Hepatocyte (in vitro differentiated cells): Measurements from ENCODE around the gene ARID3A. TPM values are rescaled to one million over a fixed set of nuclear protein-coding genes. Genes with fewer than 3 reads are reported as not detected.

Source experiments
- DNase-seq: peaks from one replicate; pipeline ENCODE4 v3.0.0-alpha.2; 2016; ENCODE audit warnings: low spot score
- H2AFZ ChIP-seq: fragments of 200-600 bp; sonication (generic); 2 replicates; pipeline ENCODE4 v1.6.0; 2016; ENCODE audit warnings: antibody characterized with exemption, mild to moderate bottlenecking
- H3K27ac ChIP-seq: fragments of 200-600 bp; sonication (generic); 2 replicates; pipeline ENCODE4 v1.5.1; 2016; ENCODE audit warnings: mild to moderate bottlenecking
- H3K27me3 ChIP-seq: fragments of 200-600 bp; sonication (generic); 2 replicates; pipeline ENCODE4 v1.6.1; 2016
- H3K36me3 ChIP-seq: fragments of 200-600 bp; sonication (generic); replicated peaks from 2 replicates; pipeline ENCODE4 v1.5.1; 2016; ENCODE audit warnings: low read depth; ENCODE audit not compliant: insufficient read depth
- H3K4me1 ChIP-seq: fragments of 200-600 bp; sonication (generic); 2 replicates; pipeline ENCODE4 v1.5.1; 2016; ENCODE audit warnings: mild to moderate bottlenecking, moderate library complexity; ENCODE audit not compliant: insufficient read depth
- H3K4me2 ChIP-seq: fragments of 200-600 bp; sonication (generic); 2 replicates; pipeline ENCODE4 v1.6.0; 2016
- H3K4me3 ChIP-seq: fragments of 200-600 bp; sonication (generic); 2 replicates; pipeline ENCODE4 v1.5.1; 2016; ENCODE audit warnings: mild to moderate bottlenecking
- H3K79me2 ChIP-seq: fragments of 200-600 bp; sonication (generic); 2 replicates; pipeline ENCODE4 v1.6.0; 2017; ENCODE audit warnings: mild to moderate bottlenecking
- H3K9me2 ChIP-seq: fragments of 200-600 bp; sonication (generic); replicated peaks from 2 replicates; pipeline ENCODE4 v1.6.0; 2017; ENCODE audit warnings: mild to moderate bottlenecking; ENCODE audit not compliant: insufficient read depth
- H3K9me3 ChIP-seq: fragments of 200-600 bp; sonication (generic); 2 replicates; pipeline ENCODE4 v1.5.1; 2016; ENCODE audit warnings: low read depth, mild to moderate bottlenecking
- H4K20me1 ChIP-seq: fragments of 200-600 bp; sonication (generic); 2 replicates; pipeline ENCODE4 v1.6.0; 2016; ENCODE audit warnings: mild to moderate bottlenecking; ENCODE audit not compliant: insufficient read depth, poor library complexity, severe bottlenecking
- EZH2 ChIP-seq: fragments of 200-600 bp; sonication (generic); IDR thresholded peaks from 2 replicates; pipeline ENCODE4 v1.6.1; 2016; ENCODE audit warnings: antibody characterized with exemption, mild to moderate bottlenecking, borderline replicate concordance
- EZH2phosphoT487 ChIP-seq: fragments of 200-600 bp; sonication (generic); IDR thresholded peaks from one replicate; pipeline ENCODE4 v1.6.1; 2018; ENCODE audit warnings: antibody characterized with exemption, mild to moderate bottlenecking, low read depth, moderate library complexity; ENCODE audit not compliant: unreplicated experiment, severe bottlenecking
- WGBS: methylation state at CpG from one replicate; pipeline ENCODE4 v1.1.6; 2016; ENCODE audit warnings: low lambda C conversion rate; ENCODE audit errors: missing lambda C conversion rate; 5-methylcytosine and 5-hydroxymethylcytosine counted together
- polyA plus RNA-seq: library from polyadenylated mRNA; unstranded; fragments of >200 nt; fragmentation: Nextera tagmentation; extraction: Ambion mirVana; gene quantifications from 2 replicates; pipeline ENCODE4 v1.2.1, GENCODE V29; 2016
- total RNA-seq: library from RNA; depleted of rRNA; stranded (reverse); fragments of >200 nt; gene quantifications from 2 replicates; pipeline ENCODE4 v1.2.3, GENCODE V29; 2014
- TF ChIP-seq, protein P1 (sequence below): fragments of 200-600 bp; sonication (generic); IDR thresholded peaks from 2 replicates; pipeline ENCODE4 v1.5.1; 2016; ENCODE audit warnings: antibody characterized with exemption, mild to moderate bottlenecking; ENCODE audit not compliant: poor library complexity

The ARID3A gene
- total and polyA plus RNA-seq, 2 experiments from 2014 or later = 122 to 180 TPM

DNA sequence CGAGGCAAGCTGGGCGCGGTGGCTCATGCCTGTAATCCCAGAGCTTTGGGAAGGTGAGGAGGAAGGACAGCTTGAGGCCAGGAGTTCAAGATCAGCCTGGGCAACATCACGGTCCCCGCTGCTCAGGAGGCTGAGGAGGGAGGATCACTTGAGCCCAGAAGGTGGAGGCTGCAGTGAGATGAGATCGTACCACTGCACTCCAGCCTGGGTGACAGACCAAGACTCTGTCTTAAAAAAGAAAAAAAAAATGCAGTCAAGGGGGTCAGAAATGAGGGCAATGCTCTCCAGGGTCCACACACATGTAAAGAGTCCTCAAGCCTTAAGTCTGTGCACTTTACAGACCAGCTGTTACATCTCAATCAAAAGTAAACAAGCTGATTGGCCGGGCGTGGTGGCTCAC is 21.3 kb upstream of the ARID3A start:
- Histone ChIP-seq H4K20me1 (peaks cover 27% of the 10 kb centered on the region), H3K27me3 (no peaks in the 10 kb centered on the region), H2AFZ (no peak overlapping the region), H3K4me1 (peaks cover 3% of the 10 kb centered on the region), H3K4me3 (no peak overlapping the region), H3K9me2 (no peaks in the 10 kb centered on the region), H3K4me2 (no peak overlapping the region), H3K27ac (no peak overlapping the region), H3K9me3 (no peaks in the 10 kb centered on the region), H3K79me2 (peaks cover 56% of the 10 kb centered on the region), H3K36me3 (no peaks in the 10 kb centered on the region)
- TF ChIP-seq, protein P1, sequence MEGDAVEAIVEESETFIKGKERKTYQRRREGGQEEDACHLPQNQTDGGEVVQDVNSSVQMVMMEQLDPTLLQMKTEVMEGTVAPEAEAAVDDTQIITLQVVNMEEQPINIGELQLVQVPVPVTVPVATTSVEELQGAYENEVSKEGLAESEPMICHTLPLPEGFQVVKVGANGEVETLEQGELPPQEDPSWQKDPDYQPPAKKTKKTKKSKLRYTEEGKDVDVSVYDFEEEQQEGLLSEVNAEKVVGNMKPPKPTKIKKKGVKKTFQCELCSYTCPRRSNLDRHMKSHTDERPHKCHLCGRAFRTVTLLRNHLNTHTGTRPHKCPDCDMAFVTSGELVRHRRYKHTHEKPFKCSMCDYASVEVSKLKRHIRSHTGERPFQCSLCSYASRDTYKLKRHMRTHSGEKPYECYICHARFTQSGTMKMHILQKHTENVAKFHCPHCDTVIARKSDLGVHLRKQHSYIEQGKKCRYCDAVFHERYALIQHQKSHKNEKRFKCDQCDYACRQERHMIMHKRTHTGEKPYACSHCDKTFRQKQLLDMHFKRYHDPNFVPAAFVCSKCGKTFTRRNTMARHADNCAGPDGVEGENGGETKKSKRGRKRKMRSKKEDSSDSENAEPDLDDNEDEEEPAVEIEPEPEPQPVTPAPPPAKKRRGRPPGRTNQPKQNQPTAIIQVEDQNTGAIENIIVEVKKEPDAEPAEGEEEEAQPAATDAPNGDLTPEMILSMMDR = no peak
- no peak for TF ChIP-seq EZH2phosphoT487
- TF ChIP-seq EZH2 = no peak
- 97% methylated on average over 8 of the region's 8 CpGs for WGBS
- no peak for DNase-seq

DNA sequence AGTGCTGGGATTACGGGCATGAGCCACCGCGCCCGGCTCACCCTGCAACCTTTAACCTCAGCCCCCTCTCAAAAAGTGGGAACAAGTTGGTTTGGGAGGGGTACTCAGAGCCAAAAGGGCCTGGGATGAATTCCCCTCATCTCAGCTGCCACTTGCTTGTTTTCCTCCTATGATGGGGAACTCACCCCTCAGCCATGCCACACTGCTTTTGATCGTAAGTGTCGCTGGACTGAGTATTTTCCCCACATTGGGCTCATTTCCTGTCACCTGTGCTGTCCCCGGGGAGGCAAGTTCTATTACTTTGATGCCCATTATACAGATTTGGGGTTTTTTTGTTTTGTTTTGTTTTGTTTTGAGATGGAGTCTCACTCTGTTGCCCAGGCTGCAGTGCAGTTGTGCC is 19.4 kb upstream of the ARID3A start:
- Histone ChIP-seq H2AFZ (no peak overlapping the region), H3K27ac (no peak overlapping the region), H3K4me2 (no peak overlapping the region), H3K36me3 (no peaks in the 10 kb centered on the region), H4K20me1 (peaks cover 27% of the 10 kb centered on the region), H3K27me3 (no peaks in the 10 kb centered on the region), H3K4me3 (no peak overlapping the region), H3K9me2 (no peaks in the 10 kb centered on the region), H3K79me2 (peaks cover 75% of the 10 kb centered on the region), H3K9me3 (no peaks in the 10 kb centered on the region), H3K4me1 (peaks cover 3% of the 10 kb centered on the region)
- no peak for TF ChIP-seq EZH2
- no peak for TF ChIP-seq EZH2phosphoT487
- TF ChIP-seq, protein P1 = no peak
- no peak for DNase-seq
- 97% methylated on average over 7 of the region's 7 CpGs for WGBS

DNA sequence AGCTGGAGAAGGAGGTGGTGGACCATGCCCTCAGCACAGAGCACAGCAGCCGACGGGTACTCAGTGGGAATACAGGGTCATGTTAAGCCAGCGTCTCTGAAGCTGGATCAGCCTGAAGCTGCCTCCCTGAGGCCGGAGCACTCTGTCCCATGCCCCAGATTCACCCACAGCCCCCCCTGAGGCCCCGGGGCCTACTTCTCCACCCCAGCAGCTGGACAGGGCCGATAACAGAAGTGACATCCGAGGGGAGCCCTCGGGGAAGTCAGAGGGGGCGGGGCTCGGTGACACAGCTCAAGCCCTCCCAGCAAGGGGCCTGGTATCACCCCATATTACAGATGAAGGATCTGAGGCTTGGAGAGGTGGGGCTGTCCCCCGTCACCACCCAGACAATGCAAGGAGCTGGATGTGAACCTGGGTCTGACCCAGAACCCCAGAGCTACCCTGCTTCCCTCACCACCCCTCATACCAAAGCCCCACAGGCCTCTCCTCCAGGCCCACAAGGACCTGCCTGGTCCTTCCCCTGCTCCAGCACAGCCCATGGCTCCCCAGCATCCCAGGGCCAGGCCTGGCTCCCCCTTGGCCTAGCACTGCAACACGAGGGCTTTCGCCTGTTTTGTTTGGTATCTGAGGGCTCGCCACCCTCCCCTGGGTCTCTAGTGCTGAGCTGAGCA is 18.5 kb upstream of the ARID3A start:
- Histone ChIP-seq H2AFZ (no peak overlapping the region), H3K27ac (no peak overlapping the region), H4K20me1 (peaks cover 20% of the 10 kb centered on the region), H3K4me3 (no peak overlapping the region), H3K4me2 (no peak overlapping the region), H3K4me1 (peaks cover 3% of the 10 kb centered on the region), H3K9me2 (no peaks in the 10 kb centered on the region), H3K9me3 (no peaks in the 10 kb centered on the region), H3K27me3 (no peaks in the 10 kb centered on the region), H3K36me3 (no peaks in the 10 kb centered on the region), H3K79me2 (peaks cover 75% of the 10 kb centered on the region)
- 85% methylated on average over 13 of the region's 14 CpGs for WGBS
- TF ChIP-seq, protein P1 = no peak
- no peak for TF ChIP-seq EZH2phosphoT487
- no peak for DNase-seq
